ENCODE results near the gene FGF14.
"Not testable (repeated sequence)": the region's sequence is repeated elsewhere in the genome, so short reads cannot be mapped to it uniquely, and the experiment has no call there.

FGF14 gene

DNA sequence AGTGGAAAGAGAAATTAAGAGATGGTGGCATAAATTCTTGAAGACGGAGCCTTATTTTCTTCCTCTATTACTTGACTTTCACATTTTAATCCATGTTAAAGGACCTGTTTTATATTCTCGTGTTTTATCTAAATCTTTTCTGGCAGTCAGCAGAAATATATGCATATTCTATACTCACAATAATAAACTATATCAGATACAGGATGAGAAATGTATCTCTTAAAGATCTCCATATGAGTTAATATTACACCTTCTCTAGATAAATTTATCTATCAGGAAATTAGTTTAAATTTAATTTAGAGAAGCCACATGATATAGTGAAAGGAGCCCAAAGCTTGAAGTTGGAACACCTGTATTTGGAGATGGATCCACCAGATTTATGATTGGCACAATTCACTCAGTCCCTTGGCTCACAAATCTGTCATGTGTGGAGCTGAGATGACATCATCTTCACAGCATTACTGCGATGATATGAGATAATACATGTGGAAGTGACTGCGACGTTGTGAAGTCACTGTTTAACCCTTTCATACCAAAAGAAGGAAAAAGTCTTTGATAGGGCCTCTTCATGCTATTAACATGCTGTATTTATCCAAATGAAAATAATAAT lies 216.4 kb downstream of the FGF14 start:
- no peak for DNase-seq

DNA sequence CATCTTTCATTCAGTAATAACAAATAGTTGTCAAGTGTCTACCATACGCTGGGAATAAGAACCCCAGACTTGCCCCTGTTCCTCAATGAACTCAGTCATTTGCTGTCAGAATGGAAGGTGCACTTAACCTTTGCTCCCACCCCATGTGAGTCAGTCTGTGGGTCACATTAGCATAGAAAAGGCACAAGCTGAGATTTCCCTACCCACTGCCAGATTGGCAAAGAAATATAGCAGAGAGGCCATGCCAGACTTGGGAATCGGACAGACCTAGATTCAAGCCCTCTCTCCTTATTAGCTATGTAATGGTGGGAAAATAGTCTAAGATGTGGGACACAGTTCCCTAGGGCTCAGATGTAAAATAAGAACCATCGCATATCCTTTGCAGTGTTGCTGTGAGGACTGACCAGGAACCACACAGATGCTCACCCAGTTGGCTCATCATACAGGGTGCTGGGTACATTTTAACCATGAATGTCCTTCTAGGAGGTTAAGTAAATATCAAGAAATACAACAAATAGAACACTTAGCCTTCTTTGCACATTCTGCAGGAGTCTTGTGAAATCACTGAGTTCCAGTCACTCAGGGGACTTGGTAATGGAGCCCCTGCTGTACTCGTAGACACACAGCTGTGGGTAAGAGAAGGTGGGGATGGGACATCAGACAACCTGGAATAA lies 218.2 kb downstream of the FGF14 start:
- DNase-seq: no peak

DNA sequence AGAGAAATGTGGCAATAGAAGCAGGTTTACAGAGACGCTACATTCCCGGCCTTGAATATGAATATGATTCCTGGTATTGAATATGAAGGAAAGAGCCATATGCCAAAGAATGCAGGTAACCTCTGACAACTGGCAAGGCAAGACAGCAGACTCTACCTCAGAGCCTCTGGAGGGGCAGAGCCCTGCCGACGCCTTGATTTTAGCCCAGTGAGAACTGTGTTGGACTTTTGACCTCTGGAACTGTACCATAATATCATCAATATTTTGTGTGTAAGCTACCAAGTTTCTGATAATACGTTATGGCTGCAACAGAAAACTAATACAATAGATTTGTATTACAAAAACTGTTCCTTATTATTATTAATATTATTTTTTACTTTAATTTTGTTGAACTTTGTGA lies 219.7 kb downstream of the FGF14 start:
- no peak for DNase-seq

DNA sequence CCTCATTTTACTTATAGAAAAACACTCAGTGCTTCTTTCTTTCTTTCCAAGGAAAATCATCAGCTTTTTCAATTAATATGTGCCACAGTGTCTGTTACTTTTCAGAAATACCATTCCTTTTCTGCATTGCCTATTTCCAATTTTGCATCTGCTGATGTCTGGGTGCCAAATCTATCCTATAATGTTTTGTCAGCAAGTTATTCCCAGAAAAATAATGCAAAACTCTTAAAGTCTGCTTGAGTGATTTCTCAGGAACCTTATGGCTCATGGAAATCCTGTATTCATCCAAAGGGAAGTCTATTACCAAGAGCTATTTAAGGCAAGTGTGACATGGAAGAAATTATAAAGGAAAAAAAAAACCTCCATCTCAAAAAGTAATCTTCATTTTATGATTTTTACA lies 224.4 kb downstream of the FGF14 start:
- DNase-seq: no peak

DNA sequence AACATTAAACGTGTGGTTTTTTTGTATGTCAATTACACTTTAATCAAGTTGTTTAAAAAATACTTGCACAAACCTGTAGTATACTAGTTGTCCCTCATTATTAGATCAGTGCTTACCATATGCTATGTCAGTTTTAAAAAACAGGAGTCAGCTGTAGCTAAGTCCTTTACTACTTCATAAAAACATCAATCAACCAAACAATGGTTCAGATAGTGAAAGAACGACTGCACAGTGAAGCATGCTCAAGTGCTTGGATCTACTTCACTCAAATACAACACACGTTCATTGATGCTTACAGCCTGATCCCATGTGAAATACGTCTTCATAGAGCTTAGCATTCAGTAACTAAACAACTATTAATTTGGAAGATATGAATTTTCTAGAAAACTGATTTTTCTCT lies 225.0 kb downstream of the FGF14 start:
- no peak for DNase-seq

DNA sequence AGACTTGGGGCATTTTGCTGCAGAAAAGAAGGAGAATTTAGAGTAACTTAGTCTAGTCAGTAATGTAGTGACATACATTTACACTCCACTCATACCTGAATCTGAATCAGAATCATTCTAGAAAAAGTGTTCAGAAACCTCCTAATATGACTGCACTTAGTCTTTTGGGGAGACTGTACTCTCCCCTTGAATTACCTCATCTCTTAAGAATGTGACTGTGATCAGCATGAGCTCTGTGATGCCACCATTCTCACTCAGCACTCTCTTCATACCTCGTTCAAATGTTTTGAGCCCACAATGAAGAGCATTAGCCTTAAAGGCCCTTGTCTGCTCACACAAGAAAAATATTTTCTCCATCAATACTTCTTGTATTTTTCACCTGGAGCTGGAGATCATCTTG lies 229.4 kb downstream of the FGF14 start:
- no peak for DNase-seq

DNA sequence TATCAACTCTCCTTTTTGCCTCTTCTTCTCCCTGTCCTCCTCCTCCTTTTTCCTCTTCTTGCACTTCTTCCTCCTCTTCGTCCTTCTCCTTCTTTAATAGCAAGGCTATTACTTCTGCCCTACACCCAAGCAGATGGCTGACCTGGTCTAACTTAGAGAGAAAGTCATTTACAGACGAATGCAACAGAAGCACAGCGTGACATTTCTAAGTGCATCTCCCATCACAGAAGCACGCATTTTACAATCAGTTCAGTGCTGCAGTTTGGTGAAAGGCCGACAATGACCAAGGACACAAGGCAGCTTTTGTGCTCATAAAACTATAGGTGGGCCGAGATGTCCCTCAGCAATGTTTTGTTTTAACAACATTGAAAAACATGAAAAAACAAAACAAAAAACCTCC lies 231.5 kb downstream of the FGF14 start:
- no peak for DNase-seq

DNA sequence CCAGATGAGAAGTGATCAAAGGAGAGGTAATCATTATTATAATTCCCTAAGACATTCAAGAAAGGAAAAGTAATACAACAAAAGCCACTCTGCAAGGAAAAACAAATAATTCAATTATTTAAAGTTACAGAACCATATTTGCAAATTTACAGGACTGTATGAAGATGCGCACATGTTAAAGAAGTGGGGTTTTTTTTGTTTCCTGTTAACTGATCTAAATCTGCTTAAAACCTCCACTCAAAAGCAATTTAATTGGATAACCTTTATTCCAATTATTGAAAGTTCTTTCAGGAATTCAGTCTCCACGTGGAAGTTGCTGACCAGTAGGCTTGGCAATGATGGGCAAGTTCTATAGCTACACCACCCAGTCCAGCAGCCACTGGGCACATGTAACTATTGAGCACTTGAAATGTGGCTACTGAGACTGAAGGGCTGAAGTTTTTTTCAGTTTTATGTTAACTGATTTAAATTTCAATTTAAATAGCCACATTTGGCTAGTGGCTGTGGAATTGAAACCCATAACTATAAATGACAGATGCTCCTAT lies 232.3 kb downstream of the FGF14 start:
- DNase-seq: no peak

DNA sequence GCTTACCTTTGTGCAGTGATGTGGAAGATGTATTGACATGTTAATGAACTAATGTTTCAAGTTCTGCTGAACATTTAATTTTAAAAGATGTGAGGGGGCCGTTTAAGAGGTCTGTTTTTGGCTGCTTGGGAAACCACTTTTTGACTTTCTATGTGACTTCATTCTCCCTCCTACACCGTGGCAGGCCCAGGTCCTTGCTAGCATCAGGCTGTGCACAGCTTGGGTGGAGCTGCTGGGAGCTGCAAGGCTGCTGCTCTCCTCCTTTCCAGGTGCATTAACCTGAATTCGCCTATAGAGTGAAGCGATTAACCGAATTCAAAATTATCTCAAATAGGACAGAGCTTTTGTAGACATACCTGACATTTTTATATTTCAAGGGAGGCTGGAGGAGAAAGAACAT lies 249.1 kb downstream of the FGF14 start:
- no peak for DNase-seq

DNA sequence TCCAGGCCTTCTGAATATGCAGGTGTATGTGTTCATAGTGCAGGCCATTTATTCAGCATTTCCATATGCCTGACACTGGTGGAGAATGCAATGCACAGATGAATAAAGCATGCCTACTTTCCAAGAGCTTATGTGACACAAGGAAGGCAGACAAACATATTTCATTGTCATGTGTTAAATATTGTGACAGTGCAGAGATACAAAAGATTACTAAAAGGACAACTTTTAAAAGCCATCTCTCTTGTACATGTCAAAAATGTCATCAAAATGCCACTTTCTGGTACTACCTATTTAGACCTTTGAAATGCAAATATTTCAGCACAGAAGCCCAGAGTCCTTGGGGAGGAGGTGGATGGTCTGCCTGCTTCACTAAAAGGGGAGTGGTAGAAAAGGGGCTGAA lies 254.5 kb downstream of the FGF14 start:
- no peak for DNase-seq

DNA sequence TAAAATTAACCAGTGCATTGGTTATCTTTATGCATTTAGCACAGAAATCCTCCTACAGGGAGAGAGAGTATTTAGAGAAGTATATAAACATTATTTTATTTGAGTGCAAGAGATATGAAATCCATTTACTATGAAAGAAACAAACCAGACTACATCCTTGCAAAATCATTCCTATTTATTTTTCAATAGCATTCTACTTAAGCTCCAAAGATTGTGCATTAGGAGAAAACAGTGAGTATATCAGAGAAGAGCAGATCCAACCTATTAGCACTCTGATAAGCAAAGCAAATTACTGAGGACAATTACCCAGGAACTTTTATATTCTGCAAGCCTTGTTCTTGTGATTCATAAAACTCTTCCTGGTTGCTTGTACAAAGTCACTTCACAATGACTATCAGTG lies 256.1 kb downstream of the FGF14 start:
- no peak for DNase-seq

DNA sequence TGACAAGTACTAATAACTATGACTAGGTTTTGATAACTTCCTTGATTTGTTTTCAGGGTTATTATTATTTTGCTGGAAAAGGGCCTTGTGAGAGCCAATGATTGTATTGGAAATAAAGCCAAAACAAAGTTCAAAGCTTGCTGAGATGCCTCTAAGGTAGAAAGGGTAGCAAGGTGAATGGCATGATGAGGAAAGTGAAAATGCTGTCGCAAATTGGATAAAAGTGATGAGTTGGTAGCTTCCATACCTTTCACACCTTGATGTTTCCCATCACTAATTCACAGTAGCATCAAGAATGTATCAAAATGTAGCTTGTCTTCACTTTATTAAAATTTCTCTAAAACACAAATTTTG lies 259.4 kb downstream of the FGF14 start:
- DNase-seq: no peak

DNA sequence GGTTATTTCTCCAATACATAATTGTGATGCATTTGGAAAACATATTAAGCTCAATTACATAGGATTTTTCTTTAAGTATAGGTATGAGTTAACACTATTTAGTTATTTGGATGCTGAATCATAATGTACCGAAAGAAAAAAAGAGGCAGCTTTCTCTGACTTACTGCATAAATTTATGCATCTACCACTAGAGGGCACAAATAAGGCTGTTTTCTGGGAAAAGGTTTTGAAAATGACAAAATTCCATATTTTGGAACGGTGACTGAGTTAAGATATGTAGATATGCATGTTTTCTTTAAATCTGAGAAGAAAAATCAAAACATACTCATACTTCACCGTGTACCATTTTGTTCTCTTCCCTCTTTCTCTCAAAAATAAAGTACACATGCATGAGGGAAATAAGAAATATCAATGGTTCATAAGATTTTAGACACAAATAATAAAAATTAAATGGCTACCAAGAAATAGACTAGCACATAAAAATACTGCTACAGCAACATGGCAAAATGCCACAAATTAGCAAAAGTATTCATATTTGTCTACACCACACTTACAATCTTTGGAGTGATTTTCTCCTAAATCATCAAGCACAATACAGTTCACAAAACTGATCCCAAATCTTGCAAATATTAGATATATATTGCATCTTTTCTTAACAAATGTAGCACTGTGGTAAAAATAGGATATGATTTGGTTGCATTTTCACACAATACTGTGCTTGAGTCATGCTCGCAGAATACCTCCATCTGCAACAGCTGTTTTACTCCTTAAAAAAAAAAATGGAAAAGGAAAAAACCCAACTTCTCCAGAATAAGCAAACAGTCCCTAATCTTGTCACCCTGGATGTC lies 260.0 kb downstream of the FGF14 start:
- no peak for DNase-seq

DNA sequence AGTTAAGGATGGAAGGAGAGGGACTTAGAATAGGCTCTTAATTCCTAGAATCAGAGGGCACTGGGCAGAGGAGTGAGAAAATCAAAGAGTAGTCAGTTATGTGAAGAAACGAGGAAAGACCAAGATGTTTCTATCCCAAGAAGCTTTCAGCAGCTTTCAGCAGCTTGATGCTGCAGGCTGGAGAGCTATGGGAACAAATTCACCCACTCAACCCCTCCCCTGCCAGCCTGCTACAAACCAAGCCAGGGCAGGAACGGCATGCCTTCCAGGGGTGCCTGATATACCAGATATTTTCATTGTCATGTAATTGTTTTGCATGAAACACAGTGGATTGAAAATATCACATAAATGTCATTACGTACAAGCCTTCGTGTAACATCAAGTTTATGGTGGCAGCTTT lies 262.2 kb downstream of the FGF14 start:
- no peak for DNase-seq

DNA sequence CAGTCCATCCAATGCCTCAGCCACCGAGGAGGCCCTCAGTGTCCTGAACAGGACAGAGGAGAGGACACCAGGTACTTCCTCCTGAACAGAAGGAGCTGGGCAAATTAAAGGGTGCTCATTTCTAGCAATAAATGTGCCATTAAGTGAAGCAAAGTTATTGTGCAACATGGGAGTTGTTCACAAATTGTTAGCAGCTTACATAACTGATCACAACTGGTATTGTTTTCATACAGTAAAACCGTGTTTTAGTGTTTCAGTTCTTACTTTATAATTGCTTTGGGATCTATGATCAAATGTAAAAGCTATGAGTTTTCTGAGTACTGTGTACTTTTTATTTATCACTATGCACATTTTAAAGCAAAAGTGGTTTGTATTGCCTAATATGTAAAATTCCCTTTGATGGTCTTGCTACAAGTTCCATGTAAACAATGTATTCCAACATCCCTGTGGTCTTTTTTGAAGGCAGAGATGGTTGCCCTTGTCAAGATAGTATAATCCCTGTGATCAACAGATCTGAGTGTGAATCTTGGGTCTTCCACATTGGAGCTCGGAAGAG lies 263.1 kb downstream of the FGF14 start:
- DNase-seq: no peak

DNA sequence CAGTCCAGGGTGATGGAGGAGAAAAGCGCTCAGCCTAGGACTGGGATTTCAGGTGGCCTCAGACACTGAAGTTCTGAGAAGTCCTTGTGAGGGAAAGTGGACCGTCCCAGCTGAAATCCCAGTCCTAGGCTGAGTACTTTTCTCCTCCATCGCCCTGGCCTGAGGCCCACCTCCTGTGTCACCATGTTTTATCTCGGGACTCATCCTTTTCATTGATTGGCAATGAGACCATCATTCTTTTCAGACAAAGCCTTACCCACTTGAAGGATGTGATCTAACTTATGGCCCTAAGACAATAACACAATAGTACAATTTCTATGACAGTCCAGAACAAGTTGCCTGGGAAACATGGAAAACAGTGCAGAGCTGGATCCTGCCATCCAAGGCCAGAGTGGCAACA lies 263.9 kb downstream of the FGF14 start:
- not testable (repeated sequence) for DNase-seq

DNA sequence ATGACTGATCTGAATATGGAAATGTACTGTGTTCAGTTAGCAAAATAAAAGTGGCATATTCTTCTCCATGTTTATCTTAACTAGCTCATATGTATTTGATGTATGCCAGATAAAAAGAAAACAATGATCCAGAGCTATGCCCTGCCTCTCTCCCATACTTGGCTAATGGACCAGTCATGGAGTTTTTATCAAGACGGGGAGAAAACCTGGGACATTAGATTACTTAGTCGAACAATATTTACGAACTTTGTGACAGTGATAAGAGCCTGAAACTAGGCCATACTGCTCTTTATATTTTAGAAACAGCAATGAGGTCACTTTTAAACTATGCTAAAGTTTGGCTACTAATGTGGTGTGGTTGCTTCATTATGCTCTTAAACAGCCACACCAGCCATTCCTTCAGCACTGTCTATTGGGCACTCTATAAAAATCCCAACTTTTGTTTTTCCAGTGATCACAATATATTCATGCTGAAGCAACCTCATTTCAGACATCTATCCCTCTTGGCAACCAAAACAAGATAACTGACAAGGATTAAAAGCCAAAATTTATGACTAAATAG lies 265.0 kb downstream of the FGF14 start:
- DNase-seq: no peak

DNA sequence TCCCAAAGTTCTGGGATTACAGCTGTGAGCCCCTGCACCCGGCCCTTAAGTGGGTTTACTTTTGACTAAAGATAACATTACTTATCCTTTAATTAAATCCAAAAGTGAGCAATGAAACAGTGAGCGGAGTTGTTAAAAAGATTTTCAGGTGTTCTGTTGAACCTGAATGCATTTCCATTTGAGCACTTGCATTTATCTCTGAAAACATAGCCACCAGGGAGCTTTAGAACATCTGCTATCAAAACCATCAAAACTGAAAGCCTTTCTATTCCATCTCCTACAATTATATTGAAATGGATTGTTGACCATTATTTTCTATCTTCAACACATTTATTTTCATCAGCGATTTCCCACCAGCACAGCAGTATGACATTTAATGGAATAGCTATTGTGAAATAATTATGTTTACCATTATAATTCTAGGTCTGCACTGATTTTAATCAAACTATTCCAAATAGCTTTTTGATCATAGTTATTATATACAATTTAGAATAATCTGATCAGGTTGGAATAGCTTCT lies 269.0 kb downstream of the FGF14 start:
- DNase-seq: no peak

DNA sequence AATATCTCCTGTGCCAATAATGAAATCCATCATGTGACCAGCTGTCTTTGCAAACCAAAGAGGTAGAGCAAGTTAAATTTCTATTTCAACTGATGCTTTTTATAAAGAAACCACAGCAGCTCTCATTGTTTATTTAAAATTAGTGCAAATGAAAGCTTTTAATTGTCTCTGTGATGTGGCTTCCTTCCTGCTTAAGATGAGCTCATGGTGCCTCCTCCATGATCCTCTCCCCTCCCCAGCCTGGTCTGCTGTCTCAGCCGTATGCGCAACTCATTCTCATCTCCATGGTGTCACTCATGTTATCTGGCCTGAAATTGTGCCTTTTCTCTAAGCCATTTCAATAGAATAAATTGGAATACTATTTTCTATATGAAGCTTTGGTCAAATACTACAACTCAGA lies 270.6 kb downstream of the FGF14 start:
- DNase-seq: no peak

DNA sequence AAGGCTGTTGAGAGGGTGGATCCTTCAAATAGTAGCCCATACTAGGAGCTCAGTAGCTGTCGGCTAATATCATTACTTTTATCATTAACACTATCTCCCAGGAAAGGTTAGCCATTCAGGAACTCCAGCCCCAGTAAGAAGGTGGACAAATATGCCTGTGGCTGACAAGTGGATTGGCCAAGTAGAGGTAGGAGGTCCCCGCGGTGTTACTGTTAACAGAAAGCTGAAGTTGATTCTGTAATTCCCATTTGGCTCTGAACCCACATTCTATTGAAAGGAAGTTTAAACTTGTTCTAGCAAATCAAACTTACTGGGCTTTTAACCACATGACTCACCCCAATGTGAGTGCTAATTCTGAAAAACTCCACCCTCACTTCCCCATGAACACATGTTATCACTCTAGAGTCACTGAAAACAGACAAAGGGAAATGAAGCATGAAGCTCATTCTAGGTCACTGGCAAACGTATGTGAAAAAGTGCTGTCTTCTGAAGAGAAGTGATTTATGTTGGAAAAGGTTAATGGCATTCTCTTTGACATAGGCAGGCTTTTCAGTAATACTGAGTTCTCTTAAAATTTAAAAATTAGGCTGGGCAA lies 273.5 kb downstream of the FGF14 start:
- DNase-seq: no peak

DNA sequence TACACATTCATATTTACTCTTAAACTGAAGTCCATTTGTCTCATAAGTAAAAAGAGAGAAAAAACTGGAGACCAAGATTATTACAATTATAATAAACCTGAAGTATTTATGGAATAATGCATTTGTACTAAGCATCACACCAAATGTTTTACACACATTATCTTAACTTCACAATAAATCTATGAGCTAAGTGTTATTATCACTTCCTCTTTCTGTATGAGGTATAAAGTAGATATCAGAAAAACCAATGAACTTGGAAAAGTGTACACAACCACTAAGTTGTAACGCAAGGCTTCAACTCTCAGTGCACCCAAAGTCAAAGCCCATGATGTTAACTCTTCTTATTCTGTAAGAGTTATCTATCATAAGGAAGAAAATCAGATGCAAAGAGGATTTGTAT lies 274.7 kb downstream of the FGF14 start:
- no peak for DNase-seq

DNA sequence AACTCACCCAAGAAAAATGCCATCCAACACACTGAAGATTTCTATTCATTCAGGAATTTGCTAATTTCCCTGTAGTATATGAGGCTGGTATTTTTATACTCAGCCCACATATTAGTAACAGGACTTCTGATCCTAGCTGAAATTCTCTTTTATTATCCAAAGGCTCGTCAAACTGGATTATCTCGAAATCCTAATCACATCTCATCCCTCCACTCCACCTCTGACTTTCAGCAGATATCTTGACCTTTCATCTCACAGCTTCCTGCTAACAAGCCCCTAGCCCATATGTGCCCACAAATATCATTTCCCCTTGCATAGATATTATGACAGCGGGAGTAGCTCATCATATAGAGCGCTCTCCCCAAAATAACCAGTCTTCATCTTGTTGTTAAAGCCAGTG lies 279.7 kb downstream of the FGF14 start:
- DNase-seq: no peak
